Stimulated activated CD8-positive, alpha-beta memory T cell treated with anti-CD3 and anti-CD28 coated beads, Interleukin-7, amount 100 ng/mL, for 24 hours (primary cell): Measurements from ENCODE around the gene DHCR24.
"Not testable (repeated sequence)": the region's sequence is repeated elsewhere in the genome, so short reads cannot be mapped to it uniquely, and the experiment has no call there.

Source experiments
- DNase-seq: peaks from one replicate; pipeline ENCODE4 v3.0.0-alpha.2; 2020; ENCODE audit warnings: low read depth

DHCR24 gene

GRCh38 chr1:54888080-54888733 lies 1.2 kb upstream of the DHCR24 start:
- no peak for DNase-seq

GRCh38 chr1:54887665-54888071 lies 673 bp upstream of the DHCR24 start:
- DNase-seq, result no peak

GRCh38 chr1:54885807-54886723 lies 930 bp downstream of the DHCR24 start:
- DNase-seq, result no peak

GRCh38 chr1:54885237-54885679 lies 1.7 kb downstream of the DHCR24 start:
- DNase-seq, result no peak

- DNase-seq, result no peak
These were observed 2.2 kb downstream of the DHCR24 start for GRCh38 chr1:54884768-54885167.

GRCh38 chr1:54884135-54884586 lies 2.8 kb downstream of the DHCR24 start:
- DNase-seq, result no peak

- no peak for DNase-seq
These were observed 3.5 kb downstream of the DHCR24 start for GRCh38 chr1:54883349-54884102.

GRCh38 chr1:54882519-54882918 lies 4.5 kb downstream of the DHCR24 start:
- no peak for DNase-seq

GRCh38 chr1:54881604-54882003 lies 5.4 kb downstream of the DHCR24 start:
- not testable (repeated sequence) for DNase-seq

- DNase-seq, result no peak
These were observed 7.1 kb downstream of the DHCR24 start for GRCh38 chr1:54879872-54880271.

- DNase-seq, result no peak
These were observed 10.2 kb downstream of the DHCR24 start for GRCh38 chr1:54876814-54877213.

GRCh38 chr1:54875000-54875399 lies 12.0 kb downstream of the DHCR24 start:
- no peak for DNase-seq

- DNase-seq, result no peak
These were observed 12.7 kb downstream of the DHCR24 start for GRCh38 chr1:54874079-54874830.

GRCh38 chr1:54872036-54872331 lies 15.0 kb downstream of the DHCR24 start:
- DNase-seq, result no peak

GRCh38 chr1:54871275-54872035 lies 15.5 kb downstream of the DHCR24 start:
- DNase-seq, result no peak

- no peak for DNase-seq
These were observed 16.1 kb downstream of the DHCR24 start for GRCh38 chr1:54870869-54871268.

- DNase-seq, result no peak
These were observed 17.7 kb downstream of the DHCR24 start for GRCh38 chr1:54869173-54869851.

- no peak for DNase-seq
These were observed 19.3 kb downstream of the DHCR24 start for GRCh38 chr1:54867717-54868057.

GRCh38 chr1:54866801-54867716 lies 19.9 kb downstream of the DHCR24 start:
- no peak for DNase-seq
